ENCODE data around the gene SLC2A14.
"Not testable (repeated sequence)": the region's sequence is repeated elsewhere in the genome, so short reads cannot be mapped to it uniquely, and the experiment has no call there.

The SLC2A14 gene

GRCh38 chr12:7872566-7873319, at the start of gene SLC2A14:
Gene SLC2A14 (minus strand): TSS chr12:7872915. CDS start chr12:7869880, 3,035 bp downstream.
- no peak for DNase-seq

GRCh38 chr12:7921181-7921580, 48.5 kb upstream of the SLC2A14 start:
- not testable (repeated sequence) for DNase-seq

- not testable (repeated sequence) for DNase-seq
Measured at GRCh38 chr12:7918268-7918590, 45.5 kb upstream of the SLC2A14 start.

GRCh38 chr12:7917392-7918267, 44.9 kb upstream of the SLC2A14 start:
- DNase-seq: no peak

GRCh38 chr12:7916936-7917335, 44.2 kb upstream of the SLC2A14 start:
- DNase-seq: no peak

GRCh38 chr12:7915661-7916403, 43.1 kb upstream of the SLC2A14 start:
- peak in 1 of 14 donors; percentile 29 for DNase-seq

GRCh38 chr12:7910106-7910505, 37.4 kb upstream of the SLC2A14 start:
- DNase-seq: not testable (repeated sequence)

GRCh38 chr12:7907009-7907408, 34.3 kb upstream of the SLC2A14 start:
- DNase-seq: no peak

- not testable (repeated sequence) for DNase-seq
Measured at GRCh38 chr12:7906303-7906702, 33.6 kb upstream of the SLC2A14 start.

GRCh38 chr12:7905600-7906125, 32.9 kb upstream of the SLC2A14 start:
- DNase-seq: not testable (repeated sequence)

GRCh38 chr12:7905071-7905470, 32.4 kb upstream of the SLC2A14 start:
- DNase-seq: no peak

- DNase-seq: not testable (repeated sequence)
Measured at GRCh38 chr12:7902416-7902815, 29.7 kb upstream of the SLC2A14 start.

GRCh38 chr12:7899755-7900154, 27.0 kb upstream of the SLC2A14 start:
- no peak for DNase-seq

GRCh38 chr12:7896726-7897125, 24.0 kb upstream of the SLC2A14 start:
- not testable (repeated sequence) for DNase-seq

- DNase-seq: no peak
Measured at GRCh38 chr12:7892186-7892980, 19.7 kb upstream of the SLC2A14 start.

- no peak for DNase-seq
Measured at GRCh38 chr12:7884689-7885088, 12.0 kb upstream of the SLC2A14 start.

- not testable (repeated sequence) for DNase-seq
Measured at GRCh38 chr12:7881736-7882120, 9.0 kb upstream of the SLC2A14 start.

- DNase-seq: not testable (repeated sequence)
Measured at GRCh38 chr12:7880952-7881735, 8.4 kb upstream of the SLC2A14 start.

GRCh38 chr12:7879246-7879645, 6.5 kb upstream of the SLC2A14 start:
- DNase-seq: no peak

- DNase-seq: no peak
Measured at GRCh38 chr12:7877420-7877819, 4.7 kb upstream of the SLC2A14 start.

- no peak for DNase-seq
Measured at GRCh38 chr12:7870335-7870734, 2.4 kb downstream of the SLC2A14 start.

Measured in C1 segment of cervical spinal cord (tissue), 14 donors.